ENCODE measurements around the gene SLC4A1AP. TPM values are rescaled to one million over a fixed set of nuclear protein-coding genes. Genes with fewer than 3 reads are reported as not detected.
A peak's percentile ranks its signal among the peaks of the same experiment; 100 is the strongest.

SLC4A1AP gene, protein sequence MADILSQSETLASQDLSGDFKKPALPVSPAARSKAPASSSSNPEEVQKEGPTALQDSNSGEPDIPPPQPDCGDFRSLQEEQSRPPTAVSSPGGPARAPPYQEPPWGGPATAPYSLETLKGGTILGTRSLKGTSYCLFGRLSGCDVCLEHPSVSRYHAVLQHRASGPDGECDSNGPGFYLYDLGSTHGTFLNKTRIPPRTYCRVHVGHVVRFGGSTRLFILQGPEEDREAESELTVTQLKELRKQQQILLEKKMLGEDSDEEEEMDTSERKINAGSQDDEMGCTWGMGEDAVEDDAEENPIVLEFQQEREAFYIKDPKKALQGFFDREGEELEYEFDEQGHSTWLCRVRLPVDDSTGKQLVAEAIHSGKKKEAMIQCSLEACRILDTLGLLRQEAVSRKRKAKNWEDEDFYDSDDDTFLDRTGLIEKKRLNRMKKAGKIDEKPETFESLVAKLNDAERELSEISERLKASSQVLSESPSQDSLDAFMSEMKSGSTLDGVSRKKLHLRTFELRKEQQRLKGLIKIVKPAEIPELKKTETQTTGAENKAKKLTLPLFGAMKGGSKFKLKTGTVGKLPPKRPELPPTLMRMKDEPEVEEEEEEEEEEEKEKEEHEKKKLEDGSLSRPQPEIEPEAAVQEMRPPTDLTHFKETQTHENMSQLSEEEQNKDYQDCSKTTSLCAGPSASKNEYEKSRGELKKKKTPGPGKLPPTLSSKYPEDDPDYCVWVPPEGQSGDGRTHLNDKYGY
- total RNA-seq (10 to 100 TPM; 10.6 to 12.3 TPM), polyA plus RNA-seq (1 to 10 TPM; 7.2 to 8.5 TPM)

DNA sequence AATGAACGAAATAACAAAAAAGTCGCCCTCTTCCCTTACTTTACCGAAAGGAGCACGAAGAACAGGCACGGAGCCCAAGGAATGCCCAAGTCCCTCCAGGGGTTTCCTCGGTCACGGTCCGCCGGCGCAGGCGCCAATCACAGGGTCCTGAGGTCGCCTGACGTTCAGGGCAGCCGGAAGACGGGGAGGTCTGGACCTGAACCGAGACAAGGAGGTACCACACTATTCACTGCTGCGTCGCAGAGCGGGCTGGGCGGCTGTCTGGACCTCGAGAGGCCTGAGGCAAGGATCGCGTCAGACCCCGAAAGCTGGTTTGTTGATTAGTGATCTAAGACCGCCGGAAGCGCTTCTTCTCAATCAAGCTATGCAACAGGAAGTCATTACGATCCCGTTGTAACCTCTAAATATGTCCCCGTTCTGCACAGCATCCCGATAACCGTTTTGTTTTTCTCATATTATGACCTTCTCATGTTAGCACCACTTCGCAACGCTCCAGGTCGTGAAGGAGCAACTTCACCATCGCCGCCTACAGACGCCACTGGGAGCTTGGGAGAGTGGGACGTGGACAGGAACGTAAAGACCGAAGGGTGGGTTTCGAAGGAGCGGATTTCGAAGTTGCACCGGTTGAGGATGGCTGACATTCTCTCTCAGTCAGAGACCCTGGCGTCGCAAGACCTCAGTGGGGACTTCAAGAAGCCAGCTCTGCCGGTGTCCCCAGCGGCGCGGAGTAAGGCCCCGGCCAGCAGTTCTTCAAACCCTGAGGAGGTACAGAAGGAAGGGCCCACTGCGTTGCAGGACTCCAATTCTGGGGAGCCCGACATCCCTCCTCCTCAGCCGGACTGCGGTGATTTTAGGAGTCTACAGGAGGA lies at the start of gene SLC4A1AP, which contains the start of gene SUPT7L:
Gene SLC4A1AP, plus strand, starts transcription at position 605 of the 869 bp plus-strand sequence. Its CDS starts 26 bp downstream, at position 631.
Gene SUPT7L, minus strand, starts transcription at position 330 of the 869 bp plus-strand sequence. CDS start 1,422 bp downstream, outside the sequence.
- Histone ChIP-seq H3K9me3 (ENCODE audit: control insufficient read depth in 4 of 4, low read length in 3 of 4) (no peaks in the 10 kb centered on the region), H3K9ac (ENCODE audit: low read depth in 1 of 2, low read length in 2 of 2) (peak within 1 kb of the TSS; percentile 69 to 89), H3K27ac (ENCODE audit: low read depth in 1 of 2, low read length in 2 of 2) (peak within 1 kb of the TSS; percentile 84 to 87), H3K4me1 (ENCODE audit: control insufficient read depth in 4 of 4, insufficient read depth in 4 of 4, low read length in 3 of 4) (peaks cover 9 to 29% (median 26%) of the 10 kb centered on the region in 4 donors), H3K36me3 (ENCODE audit: control insufficient read depth in 4 of 4, insufficient read depth in 3 of 4, low read depth in 1 of 4, low read length in 3 of 4) (peaks cover 8 to 30% (median 18%) of the 10 kb centered on the region in 4 donors), H3K4me3 (ENCODE audit: low read depth in 1 of 3, low read length in 3 of 3) (peak within 1 kb of the TSS; percentile 75 to 100 (median 88)), H3K27me3 (ENCODE audit: control insufficient read depth in 4 of 4, insufficient read depth in 4 of 4, low read length in 3 of 4) (no peaks in the 10 kb centered on the region)
- under 1% methylated on average over 56 of the region's 56 CpGs for WGBS
- TF ChIP-seq JUND (IDR thresholded peaks at IDR 0.05): no peak
- peak; percentile 12 for TF ChIP-seq SP1 (IDR thresholded peaks at IDR 0.05)
- no peak for TF ChIP-seq CTCF (IDR thresholded peaks at IDR 0.05; ENCODE audit: low read depth, low read length, missing input control)
- TF ChIP-seq TAF1 (conservative IDR thresholded peaks at IDR 0.05): no peak
- TF ChIP-seq YY1 (IDR thresholded peaks at IDR 0.05): peak; percentile 97
- no peak for TF ChIP-seq EGR1 (IDR thresholded peaks at IDR 0.05; ENCODE audit: low read depth in 2 of 2)
- peak; percentile 60 for TF ChIP-seq REST (IDR thresholded peaks at IDR 0.05)
- no peak for TF ChIP-seq NR2F2 (IDR thresholded peaks at IDR 0.05)
- TF ChIP-seq GABPA (IDR thresholded peaks at IDR 0.05 in 1 of 2, conservative IDR thresholded peaks at IDR 0.05 in 1 of 2): peak; percentile 98 to 99
- TF ChIP-seq RXRA (IDR thresholded peaks at IDR 0.05): peak in 1 of 2 donors; percentile 36
- peak; percentile 67 for TF ChIP-seq ATF3 (IDR thresholded peaks at IDR 0.05)
- TF ChIP-seq RAD21 (IDR thresholded peaks at IDR 0.05): peak in 1 of 2 donors; percentile 25
- peak in 1 of 2 donors; percentile 17 for TF ChIP-seq HNF4A (conservative IDR thresholded peaks at IDR 0.05)
- TF ChIP-seq HNF4G (IDR thresholded peaks at IDR 0.05): no peak
- TF ChIP-seq, protein P1, sequence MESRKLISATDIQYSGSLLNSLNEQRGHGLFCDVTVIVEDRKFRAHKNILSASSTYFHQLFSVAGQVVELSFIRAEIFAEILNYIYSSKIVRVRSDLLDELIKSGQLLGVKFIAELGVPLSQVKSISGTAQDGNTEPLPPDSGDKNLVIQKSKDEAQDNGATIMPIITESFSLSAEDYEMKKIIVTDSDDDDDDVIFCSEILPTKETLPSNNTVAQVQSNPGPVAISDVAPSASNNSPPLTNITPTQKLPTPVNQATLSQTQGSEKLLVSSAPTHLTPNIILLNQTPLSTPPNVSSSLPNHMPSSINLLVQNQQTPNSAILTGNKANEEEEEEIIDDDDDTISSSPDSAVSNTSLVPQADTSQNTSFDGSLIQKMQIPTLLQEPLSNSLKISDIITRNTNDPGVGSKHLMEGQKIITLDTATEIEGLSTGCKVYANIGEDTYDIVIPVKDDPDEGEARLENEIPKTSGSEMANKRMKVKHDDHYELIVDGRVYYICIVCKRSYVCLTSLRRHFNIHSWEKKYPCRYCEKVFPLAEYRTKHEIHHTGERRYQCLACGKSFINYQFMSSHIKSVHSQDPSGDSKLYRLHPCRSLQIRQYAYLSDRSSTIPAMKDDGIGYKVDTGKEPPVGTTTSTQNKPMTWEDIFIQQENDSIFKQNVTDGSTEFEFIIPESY (IDR thresholded peaks at IDR 0.05): peak; percentile 55
- TF ChIP-seq FOXA1 (IDR thresholded peaks at IDR 0.05): no peak
- TF ChIP-seq MAX (IDR thresholded peaks at IDR 0.05): peak; percentile 49
- TF ChIP-seq FOXA2 (IDR thresholded peaks at IDR 0.05): peak; percentile 13
- DNase-seq (ENCODE audit: low spot score): peak; percentile 84
